Caco-2 (cell line): ENCODE data around the gene NAV3. TPM values are rescaled to one million over a fixed set of nuclear protein-coding genes. Genes with fewer than 3 reads are reported as not detected.

ENCODE experiments used
- BruUV-seq: library from RNA; stranded (reverse); fragments of 400-500 nt; replicated peaks from 2 replicates; lab custom pipeline; 2021; lab: Mats Ljungman, UMichigan
- CTCF ChIA-PET: fragments of 300-600 bp; sonication (Branson Sonifier 250); formaldehyde crosslinking; loops from one replicate; lab custom pipeline; 2022; ENCODE audit warnings: antibody characterized with exemption; lab: Charles Lee
- POLR2A ChIA-PET: fragments of 300-600 bp; sonication (Branson Sonifier 250); formaldehyde crosslinking; loops from one replicate; lab custom pipeline; 2022; ENCODE audit warnings: antibody characterized with exemption; lab: Charles Lee
- DNase-seq, 2 experiments: peaks; one replicate each; pipeline versions ENCODE4 v3.0.0 to v3.0.0-alpha.2; 2020 to 2022
- H3K27me3 ChIP-seq: replicated peaks from 2 replicates; pipeline ENCODE4 v1.6.0; 2011; ENCODE audit warnings: low read length; ENCODE audit not compliant: control insufficient read depth, insufficient read depth
- H3K36me3 ChIP-seq: 2 replicates; pipeline ENCODE4 v1.5.1; 2011; ENCODE audit warnings: low read length; ENCODE audit not compliant: control insufficient read depth, insufficient read depth
- H3K4me1 ChIP-seq: fragments of 250-450 bp; sonication (Bioruptor Pico); 2 replicates; pipeline ENCODE4 v1.5.1; 2020; ENCODE audit warnings: mild to moderate bottlenecking
- H3K4me3 ChIP-seq: 2 replicates; pipeline ENCODE4 v1.5.1; 2011; ENCODE audit warnings: low read depth, mild to moderate bottlenecking, control low read depth, low read length
- H3K9me3 ChIP-seq: fragments of 250-450 bp; sonication (Bioruptor Pico); 2 replicates; pipeline ENCODE4 v1.5.1; 2020; ENCODE audit warnings: mild to moderate bottlenecking, moderate library complexity
- H3K27ac Mint-ChIP-seq: one replicate; pipeline ENCODE4 v1.8.0; 2022; ENCODE audit warnings: mixed read lengths; ENCODE audit not compliant: unreplicated experiment
- H3K27me3 Mint-ChIP-seq: one replicate; pipeline ENCODE4 v1.8.0; 2022; ENCODE audit warnings: mixed read lengths; ENCODE audit not compliant: insufficient read depth, unreplicated experiment
- H3K36me3 Mint-ChIP-seq: one replicate; pipeline ENCODE4 v1.8.0; 2022; ENCODE audit warnings: mild to moderate bottlenecking, mixed read lengths; ENCODE audit not compliant: insufficient read depth, unreplicated experiment
- H3K4me1 Mint-ChIP-seq: one replicate; pipeline ENCODE4 v1.8.0; 2022; ENCODE audit warnings: low read depth, mixed read lengths; ENCODE audit not compliant: unreplicated experiment
- H3K4me3 Mint-ChIP-seq: one replicate; pipeline ENCODE4 v1.8.0; 2022; ENCODE audit warnings: mild to moderate bottlenecking, moderate library complexity, mixed read lengths; ENCODE audit not compliant: unreplicated experiment
- H3K9me3 Mint-ChIP-seq: one replicate; pipeline ENCODE4 v1.8.0; 2022; ENCODE audit warnings: mixed read lengths; ENCODE audit not compliant: unreplicated experiment
- CTCF ChIP-seq, 2 experiments: fragments of 200-600 bp in 1 of 2; IDR thresholded peaks; 1 replicate in 1 of 2; 2 replicates in 1 of 2; pipeline versions ENCODE4 v1.5.1 to v1.8.0; 2011 to 2022; ENCODE audit warnings: antibody characterized with exemption in 1 of 2, control low read depth in 1 of 2, inconsistent platforms in 1 of 2, low read depth in 1 of 2, low read length in 1 of 2, mild to moderate bottlenecking in 1 of 2, moderate library complexity in 1 of 2; ENCODE audit not compliant: insufficient read depth in 1 of 2, severe bottlenecking in 1 of 2, unreplicated experiment in 1 of 2
- intact Hi-C: fragments of 100-400 bp; cut with micrococcal nuclease; formaldehyde crosslinking; loops from one replicate; pipeline ENCODE4 v1.10.0; 2022; ENCODE audit not compliant: unreplicated experiment
- total RNA-seq: library from RNA; stranded (reverse); gene quantifications from 2 replicates; pipeline ENCODE4 v1.2.3, GENCODE V29; 2022

NAV3 gene
- total RNA-seq, 1 experiment from 2014 or later: 0.45 TPM

GRCh38 chr12:78208092-78208491 is 377.4 kb downstream of the NAV3 start:
- CTCF ChIA-PET: no interaction called here
- intact Hi-C loops: no loop called here
- no peaks in the 10 kb centered on the region for H3K27me3 Mint-ChIP-seq

GRCh38 chr12:78209846-78210505 is 379.3 kb downstream of the NAV3 start:
- ChIA-PET POLR2A (interaction anchor here (0.6 kb wide), 1 partner anchor 877 kb away, joined by 3 read pairs; no protein-coding TSS in a partner anchor), CTCF (no interaction called here)
- no peak for DNase-seq
- Mint-ChIP-seq H3K4me3 (no peak overlapping the region), H3K27ac (no peak overlapping the region), H3K36me3 (no peaks in the 10 kb centered on the region), H3K9me3 (no peaks in the 10 kb centered on the region), H3K27me3 (no peaks in the 10 kb centered on the region), H3K4me1 (no peaks in the 10 kb centered on the region)
- BruUV-seq: no TSS peak
- H3K9me3 ChIP-seq: no peaks in the 10 kb centered on the region
- no peak overlapping the region for H3K4me3 ChIP-seq
- H3K36me3 ChIP-seq: no peaks in the 10 kb centered on the region
- no peaks in the 10 kb centered on the region for H3K4me1 ChIP-seq
- H3K27me3 ChIP-seq: no peaks in the 10 kb centered on the region
- no peak for TF ChIP-seq CTCF (IDR thresholded peaks at IDR 0.05; ENCODE audit: insufficient read depth in 1 of 2, low read depth in 1 of 2, low read length in 1 of 2, severe bottlenecking in 1 of 2, unreplicated experiment in 1 of 2)
- intact Hi-C loops: no loop called here

More at GRCh38 chr12:78208092-78208491, 377.4 kb downstream of the NAV3 start:
- Mint-ChIP-seq H3K36me3 (no peaks in the 10 kb centered on the region), H3K4me3 (no peak overlapping the region), H3K27ac (no peak overlapping the region), H3K9me3 (no peaks in the 10 kb centered on the region), H3K4me1 (no peaks in the 10 kb centered on the region)
- POLR2A ChIA-PET: no interaction called here
- DNase-seq: no peak
- H3K4me1 ChIP-seq: no peaks in the 10 kb centered on the region
- no peaks in the 10 kb centered on the region for H3K27me3 ChIP-seq
- no peak for TF ChIP-seq CTCF (IDR thresholded peaks at IDR 0.05; ENCODE audit: insufficient read depth in 1 of 2, low read depth in 1 of 2, low read length in 1 of 2, severe bottlenecking in 1 of 2, unreplicated experiment in 1 of 2)
- no TSS peak for BruUV-seq
- no peaks in the 10 kb centered on the region for H3K9me3 ChIP-seq
- H3K4me3 ChIP-seq: no peak overlapping the region
- H3K36me3 ChIP-seq: no peaks in the 10 kb centered on the region

- CTCF ChIA-PET: no interaction called here
- no peak overlapping the region for H3K4me3 Mint-ChIP-seq
- H3K27me3 ChIP-seq: no peaks in the 10 kb centered on the region
These were observed 379.8 kb downstream of the NAV3 start for GRCh38 chr12:78210506-78210860.

More at GRCh38 chr12:78210506-78210860, 379.8 kb downstream of the NAV3 start:
- Mint-ChIP-seq H3K4me1 (no peaks in the 10 kb centered on the region), H3K27ac (no peak overlapping the region), H3K36me3 (no peaks in the 10 kb centered on the region), H3K27me3 (no peaks in the 10 kb centered on the region), H3K9me3 (no peaks in the 10 kb centered on the region)
- POLR2A ChIA-PET: no interaction called here
- H3K4me1 ChIP-seq: no peaks in the 10 kb centered on the region
- H3K4me3 ChIP-seq: no peak overlapping the region
- TF ChIP-seq CTCF (IDR thresholded peaks at IDR 0.05; ENCODE audit: insufficient read depth in 1 of 2, low read depth in 1 of 2, low read length in 1 of 2, severe bottlenecking in 1 of 2, unreplicated experiment in 1 of 2): no peak
- DNase-seq: no peak
- no peaks in the 10 kb centered on the region for H3K9me3 ChIP-seq
- no TSS peak for BruUV-seq
- intact Hi-C loops: no loop called here
- H3K36me3 ChIP-seq: no peaks in the 10 kb centered on the region
